C4-2B (cell line): ENCODE data around the gene FCHSD2.

Experiments used
- H3K27ac ChIP-seq: fragments of 450-650 bp; 2 replicates; pipeline ENCODE4 v1.5.1; 2017
- ZFX ChIP-seq: fragments of 450-650 bp; IDR thresholded peaks from 2 replicates; pipeline ENCODE4 v1.6.1; 2017
- TF ChIP-seq, protein P1 (sequence below): fragments of 450-650 bp; conservative IDR thresholded peaks from 2 replicates; pipeline ENCODE4 v1.5.1; 2017; ENCODE audit warnings: mild to moderate bottlenecking

Gene FCHSD2

DNA sequence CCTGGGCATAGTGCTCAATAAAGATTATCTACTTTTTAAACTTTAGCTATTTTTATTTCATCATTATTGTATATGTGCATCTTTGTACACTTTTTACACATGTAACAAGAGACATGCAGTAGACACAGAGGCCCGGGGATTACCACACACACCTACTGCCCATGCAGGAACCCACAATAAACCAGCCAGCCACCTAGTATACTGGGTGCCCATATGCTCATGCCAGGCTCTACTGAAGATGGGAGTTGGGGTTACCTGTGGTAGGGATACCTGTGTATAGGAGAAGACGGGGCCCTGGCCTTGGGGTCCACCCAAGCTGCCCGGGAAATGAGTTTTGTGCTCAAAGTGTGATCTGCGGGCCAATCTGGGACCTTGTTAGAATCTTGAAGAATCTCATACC is 44.8 kb upstream of the FCHSD2 start:
- no peak overlapping the region for H3K27ac ChIP-seq
- TF ChIP-seq, protein P1, sequence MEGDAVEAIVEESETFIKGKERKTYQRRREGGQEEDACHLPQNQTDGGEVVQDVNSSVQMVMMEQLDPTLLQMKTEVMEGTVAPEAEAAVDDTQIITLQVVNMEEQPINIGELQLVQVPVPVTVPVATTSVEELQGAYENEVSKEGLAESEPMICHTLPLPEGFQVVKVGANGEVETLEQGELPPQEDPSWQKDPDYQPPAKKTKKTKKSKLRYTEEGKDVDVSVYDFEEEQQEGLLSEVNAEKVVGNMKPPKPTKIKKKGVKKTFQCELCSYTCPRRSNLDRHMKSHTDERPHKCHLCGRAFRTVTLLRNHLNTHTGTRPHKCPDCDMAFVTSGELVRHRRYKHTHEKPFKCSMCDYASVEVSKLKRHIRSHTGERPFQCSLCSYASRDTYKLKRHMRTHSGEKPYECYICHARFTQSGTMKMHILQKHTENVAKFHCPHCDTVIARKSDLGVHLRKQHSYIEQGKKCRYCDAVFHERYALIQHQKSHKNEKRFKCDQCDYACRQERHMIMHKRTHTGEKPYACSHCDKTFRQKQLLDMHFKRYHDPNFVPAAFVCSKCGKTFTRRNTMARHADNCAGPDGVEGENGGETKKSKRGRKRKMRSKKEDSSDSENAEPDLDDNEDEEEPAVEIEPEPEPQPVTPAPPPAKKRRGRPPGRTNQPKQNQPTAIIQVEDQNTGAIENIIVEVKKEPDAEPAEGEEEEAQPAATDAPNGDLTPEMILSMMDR, result no peak
- no peak for TF ChIP-seq ZFX

DNA sequence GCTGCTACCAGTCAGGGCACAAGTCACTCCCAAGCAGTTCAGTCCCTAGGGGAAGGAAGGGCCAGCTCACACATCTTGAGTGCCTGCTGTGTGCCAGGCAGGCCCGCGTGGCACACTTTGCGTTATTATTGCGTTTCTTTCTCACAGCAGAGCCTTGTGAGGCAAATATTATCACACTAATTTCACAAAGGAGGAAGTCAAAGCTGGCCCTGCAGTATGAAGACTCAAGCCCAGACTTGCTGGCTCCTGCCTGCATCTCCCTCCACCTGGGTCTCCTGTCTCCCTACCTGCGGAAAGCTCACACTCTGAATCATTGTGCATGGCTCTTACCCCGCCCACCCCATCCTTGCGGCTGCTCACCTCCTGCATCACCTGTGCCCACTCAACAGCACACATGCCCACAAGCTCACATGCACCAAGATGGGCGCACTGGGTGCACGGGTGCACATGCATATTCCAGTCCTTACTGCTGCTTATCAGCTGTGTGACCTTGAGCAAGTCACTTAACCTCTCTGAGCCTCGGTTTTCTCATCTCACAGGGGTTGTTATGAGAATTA is 44.3 kb upstream of the FCHSD2 start:
- TF ChIP-seq ZFX, result no peak
- TF ChIP-seq, protein P1, result no peak
- H3K27ac ChIP-seq, result no peak overlapping the region

DNA sequence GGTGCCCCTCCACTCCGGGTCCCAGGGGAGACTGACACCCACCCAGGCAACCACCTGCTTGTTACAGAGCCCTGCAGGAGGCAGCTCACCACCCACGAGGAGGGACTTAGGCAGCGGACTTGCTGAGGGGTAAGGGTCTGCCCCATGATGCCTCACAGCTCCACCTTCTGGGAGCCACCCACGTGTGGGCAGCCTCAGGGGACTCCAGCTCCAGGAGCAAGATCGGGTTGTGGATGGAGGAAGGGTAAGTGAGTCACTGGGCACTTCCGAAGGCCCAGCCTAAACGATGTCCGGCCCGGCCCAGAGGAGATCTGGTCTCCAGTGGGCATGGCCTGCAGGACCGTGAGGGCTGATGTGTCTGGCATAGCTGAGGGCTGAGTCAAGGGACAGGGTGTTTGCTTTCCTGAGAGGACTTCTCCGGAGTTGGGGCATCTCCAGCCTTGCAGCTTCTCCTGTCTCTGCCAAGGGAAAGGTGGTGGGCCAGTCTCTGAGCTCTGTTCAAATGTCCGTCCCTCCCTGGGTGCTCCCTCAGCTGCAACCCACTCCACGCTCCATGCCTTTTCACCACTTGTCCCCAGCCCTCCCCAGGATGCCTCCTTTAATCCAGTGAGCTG is 43.7 kb upstream of the FCHSD2 start:
- H3K27ac ChIP-seq, result no peak overlapping the region
- no peak for TF ChIP-seq ZFX
- TF ChIP-seq, protein P1, result no peak

DNA sequence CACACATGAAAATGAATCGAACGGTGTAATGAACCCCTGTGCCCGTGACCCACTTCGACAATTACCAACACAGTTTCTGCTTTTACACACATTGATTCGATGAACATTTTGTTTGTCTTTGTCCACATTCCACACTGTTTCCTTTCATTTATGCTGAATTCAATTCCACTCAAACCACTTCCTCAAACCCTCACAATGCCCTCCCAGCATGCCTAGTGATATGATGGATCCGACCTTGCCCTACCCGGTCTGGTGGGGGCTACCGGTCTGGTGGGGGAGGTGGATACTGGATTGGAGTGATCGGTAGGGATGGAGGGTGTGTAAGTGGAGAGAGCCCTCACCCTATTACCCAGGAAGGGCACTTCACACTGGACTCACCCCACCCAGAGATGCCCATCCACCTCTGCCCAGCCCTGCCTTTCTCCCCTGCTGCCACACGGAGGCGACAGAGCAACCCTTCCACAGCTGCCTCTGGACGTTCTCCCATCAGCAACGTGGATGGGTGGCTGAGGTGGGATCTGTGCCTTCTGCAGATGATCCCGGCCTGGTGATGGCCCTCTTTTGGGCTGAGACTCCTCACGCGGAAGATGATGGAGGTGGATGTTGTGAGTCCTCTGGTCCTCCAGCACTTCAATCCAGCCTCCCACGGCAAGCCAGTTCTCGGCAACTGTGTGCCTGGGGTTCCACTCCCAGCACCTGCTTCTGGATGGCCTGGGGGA is 43.0 kb upstream of the FCHSD2 start:
- H3K27ac ChIP-seq, result no peak overlapping the region
- TF ChIP-seq ZFX, result no peak
- TF ChIP-seq, protein P1, result peak; percentile 96

DNA sequence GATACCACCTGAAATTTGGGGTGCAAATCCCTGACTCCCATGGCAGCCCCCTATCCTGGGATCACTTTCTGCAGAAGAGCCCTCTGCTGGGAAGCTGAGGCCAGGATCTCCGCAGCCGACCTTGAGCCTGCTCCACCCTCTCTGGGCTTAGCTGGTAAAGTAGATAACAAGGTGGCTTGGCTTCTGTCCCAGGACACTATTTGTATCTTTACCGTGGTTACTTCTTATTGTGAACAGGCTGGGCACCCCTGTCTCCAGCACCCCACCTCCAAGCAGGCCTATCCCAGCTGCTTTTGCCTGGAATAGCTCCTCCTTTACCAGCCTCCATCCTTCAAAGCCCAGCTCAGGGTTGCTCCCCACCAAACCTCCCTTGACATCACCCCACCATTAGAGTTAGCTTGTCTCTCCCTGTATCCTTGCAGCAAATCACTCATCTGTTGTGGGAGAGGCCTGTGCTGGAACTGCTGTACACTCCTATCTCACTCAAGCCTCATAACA is 40.8 kb upstream of the FCHSD2 start:
- H3K27ac ChIP-seq, result no peak overlapping the region
- TF ChIP-seq ZFX, result no peak
- TF ChIP-seq, protein P1, result no peak; the same call in none of the 2 replicates

DNA sequence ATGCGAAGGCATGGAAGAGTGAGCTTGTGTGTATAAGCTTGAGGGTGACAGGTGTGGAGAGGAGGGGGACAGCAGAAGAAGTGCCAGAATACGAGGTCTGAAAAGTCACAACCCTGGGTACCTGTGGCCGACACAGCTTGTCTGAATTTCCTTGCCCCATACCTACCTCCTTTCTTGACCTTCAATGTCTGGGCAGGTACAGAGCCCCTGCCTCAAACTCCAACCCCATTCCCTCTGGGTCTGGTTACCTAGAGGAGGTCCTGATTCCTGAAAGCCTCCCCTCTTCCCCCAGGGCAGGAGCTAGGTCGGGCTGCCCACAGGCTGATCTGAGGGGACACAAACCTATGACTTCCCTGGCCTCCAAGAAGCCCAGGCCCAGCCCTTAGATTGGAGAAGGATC is 36.6 kb upstream of the FCHSD2 start:
- no peak for TF ChIP-seq ZFX
- TF ChIP-seq, protein P1, result no peak
- no peak overlapping the region for H3K27ac ChIP-seq
